GM13977 (cell line): ENCODE data around the gene IL3.

ENCODE experiments used
- DNase-seq: peaks from one replicate; pipeline ENCODE4 v3.0.0; 2012; ENCODE audit warnings: low spot score
- in situ Hi-C: fragments of 300-500 bp; cut with MboI; formaldehyde crosslinking; loops from one replicate; pipeline ENCODE4 v1.12.0; 2022; ENCODE audit warnings: low sequenced_read_pairs, low pct_unique_long_range_greater_than_20kb, mixed read lengths, inconsistent platforms; ENCODE audit not compliant: unreplicated experiment
- TF ChIP-seq, protein P1 (sequence below): IDR thresholded peaks from 2 replicates; pipeline ENCODE4 v1.5.1; 2012; ENCODE audit warnings: mild to moderate bottlenecking, control low read depth; ENCODE audit not compliant: insufficient read depth; ENCODE audit errors: extremely low read depth, missing control alignments

The IL3 gene

DNA sequence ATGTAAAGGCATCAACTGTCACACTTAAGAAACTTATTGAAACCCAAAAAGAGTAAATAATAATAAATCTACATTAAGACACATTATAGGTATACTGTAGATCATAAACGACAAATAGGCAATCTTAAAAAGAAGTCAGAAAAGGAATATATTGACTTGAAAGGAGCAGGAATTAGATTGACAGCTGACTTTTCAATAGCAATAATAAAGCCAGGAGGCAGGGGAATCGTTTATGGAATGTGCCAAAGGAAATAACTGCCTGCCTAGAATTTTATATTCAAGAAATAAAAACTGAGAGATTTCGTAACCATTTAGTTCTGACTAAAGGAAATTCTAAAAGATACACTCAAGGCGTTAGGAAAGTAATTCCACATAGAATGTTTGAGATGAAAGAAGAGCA lies 27.3 kb upstream of the IL3 start:
- TF ChIP-seq, protein P1, sequence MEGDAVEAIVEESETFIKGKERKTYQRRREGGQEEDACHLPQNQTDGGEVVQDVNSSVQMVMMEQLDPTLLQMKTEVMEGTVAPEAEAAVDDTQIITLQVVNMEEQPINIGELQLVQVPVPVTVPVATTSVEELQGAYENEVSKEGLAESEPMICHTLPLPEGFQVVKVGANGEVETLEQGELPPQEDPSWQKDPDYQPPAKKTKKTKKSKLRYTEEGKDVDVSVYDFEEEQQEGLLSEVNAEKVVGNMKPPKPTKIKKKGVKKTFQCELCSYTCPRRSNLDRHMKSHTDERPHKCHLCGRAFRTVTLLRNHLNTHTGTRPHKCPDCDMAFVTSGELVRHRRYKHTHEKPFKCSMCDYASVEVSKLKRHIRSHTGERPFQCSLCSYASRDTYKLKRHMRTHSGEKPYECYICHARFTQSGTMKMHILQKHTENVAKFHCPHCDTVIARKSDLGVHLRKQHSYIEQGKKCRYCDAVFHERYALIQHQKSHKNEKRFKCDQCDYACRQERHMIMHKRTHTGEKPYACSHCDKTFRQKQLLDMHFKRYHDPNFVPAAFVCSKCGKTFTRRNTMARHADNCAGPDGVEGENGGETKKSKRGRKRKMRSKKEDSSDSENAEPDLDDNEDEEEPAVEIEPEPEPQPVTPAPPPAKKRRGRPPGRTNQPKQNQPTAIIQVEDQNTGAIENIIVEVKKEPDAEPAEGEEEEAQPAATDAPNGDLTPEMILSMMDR: no peak
- in situ Hi-C loops: no loop called here
- no peak for DNase-seq

- no peak for DNase-seq
- TF ChIP-seq, protein P1: no peak
- in situ Hi-C loops: no loop called here
Measured at GRCh38 chr5:132037353-132037752, 23.1 kb upstream of the IL3 start.

DNA sequence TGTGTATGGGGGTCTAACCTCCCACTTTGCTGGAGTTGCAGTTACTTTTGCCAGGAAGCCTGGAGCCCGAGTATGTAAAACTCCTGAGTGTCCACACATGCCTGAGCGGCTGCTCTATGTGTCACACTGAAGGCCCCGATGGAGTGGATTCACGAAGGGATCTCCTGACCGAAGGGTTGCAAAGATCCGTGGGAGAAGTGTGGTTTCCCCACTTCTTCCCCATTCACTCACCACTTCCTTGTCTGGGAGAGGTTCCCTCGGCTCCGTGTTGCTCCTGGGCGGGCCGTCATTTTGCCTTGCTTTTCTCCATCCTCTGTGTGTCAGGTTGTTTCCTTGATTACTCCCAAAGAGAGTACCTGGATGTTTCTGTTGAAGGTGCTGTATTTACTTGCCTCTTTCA lies 16.2 kb upstream of the IL3 start:
- in situ Hi-C loops: no loop called here
- DNase-seq: no peak
- TF ChIP-seq, protein P1: no peak

DNA sequence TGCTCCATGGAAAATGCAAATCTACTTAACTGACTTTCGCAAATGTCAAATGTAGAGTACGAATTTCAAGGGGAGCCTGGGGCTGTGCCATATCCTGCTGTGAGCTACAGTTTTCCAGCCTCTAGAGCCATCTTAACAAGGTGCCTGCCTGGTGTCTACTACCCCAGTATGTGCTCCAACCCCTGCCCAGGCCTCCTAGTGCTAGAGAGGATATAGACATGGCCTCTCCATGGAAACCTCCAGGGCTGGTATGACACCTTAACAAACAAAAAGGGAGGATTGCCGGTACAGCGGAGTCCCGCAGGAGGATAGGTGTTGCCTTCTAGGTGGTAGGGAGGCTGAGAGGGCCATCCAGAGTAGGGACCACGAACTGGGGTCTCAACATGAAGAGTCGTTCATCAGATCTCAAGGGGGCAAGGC lies 13.6 kb upstream of the IL3 start:
- TF ChIP-seq, protein P1: no peak
- in situ Hi-C loops: no loop called here
- DNase-seq: no peak

DNA sequence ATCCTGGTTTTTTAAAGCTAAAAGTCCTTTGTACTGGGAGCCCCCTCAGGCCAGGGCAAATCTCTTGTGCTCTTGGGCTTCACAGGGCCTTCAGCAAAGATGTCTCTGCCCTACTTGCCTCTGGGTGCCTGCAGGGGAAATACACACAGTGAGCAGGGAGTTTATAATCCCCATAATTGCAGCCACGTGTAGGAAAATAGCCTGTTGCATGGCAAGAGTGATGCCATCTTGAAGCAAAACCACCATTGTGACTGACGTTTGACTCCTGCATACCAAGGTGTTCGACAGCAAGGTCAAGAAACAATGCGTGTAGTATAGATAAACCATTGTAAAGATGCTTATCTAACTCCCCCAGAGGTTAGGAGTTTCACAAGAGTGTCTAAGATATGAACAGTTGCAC lies 11.4 kb upstream of the IL3 start:
- DNase-seq: no peak
- in situ Hi-C loops: no loop called here
- TF ChIP-seq, protein P1: no peak

- TF ChIP-seq, protein P1: no peak
- no peak for DNase-seq
- in situ Hi-C loops: no loop called here
Measured at GRCh38 chr5:132049559-132049958, 10.9 kb upstream of the IL3 start.

DNA sequence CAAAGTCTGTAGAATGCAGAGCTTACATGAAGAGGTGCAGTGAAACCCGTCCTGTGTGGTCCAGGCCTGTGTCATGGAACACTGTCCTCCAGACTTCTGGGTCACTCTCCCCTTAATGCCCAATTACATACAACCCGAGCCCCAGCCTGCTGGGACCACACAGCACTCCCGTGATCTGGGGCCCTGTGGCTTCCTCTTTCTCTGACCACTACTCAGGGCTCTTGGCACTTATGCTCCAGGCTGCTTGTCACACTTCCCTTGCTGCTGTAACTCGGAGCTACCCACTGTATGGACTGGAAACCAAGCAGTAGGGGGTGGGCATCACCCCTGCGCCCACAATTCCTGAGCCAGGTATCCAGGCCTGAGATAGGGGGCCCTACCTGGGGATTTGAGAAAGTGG lies 10.3 kb upstream of the IL3 start:
- TF ChIP-seq, protein P1: no peak
- in situ Hi-C loops: loop anchor here (25.0 kb wide), 1 partner anchor 312 kb away; the partner anchor contains the start of gene SLC22A5
- no peak for DNase-seq
